ENCODE data around the gene DOCK4. TPM values are rescaled to one million over a fixed set of nuclear protein-coding genes. Genes with fewer than 3 reads are reported as not detected.

Gene DOCK4
- total RNA-seq, 6 experiments from 2014 or later: 9.4 to 29.9 (median 22.8) TPM

- no peak overlapping the region for H3K4me3 ChIP-seq
- H3K4me1 ChIP-seq: no peaks in the 10 kb centered on the region
- DNase-seq (no peak), ATAC-seq (no peak)
- H3K27me3 ChIP-seq: no peaks in the 10 kb centered on the region
- H3K9me3 ChIP-seq: no peaks in the 10 kb centered on the region
- TF ChIP-seq POLR2A (IDR thresholded peaks at IDR 0.05) (no peak), CTCF (IDR thresholded peaks at IDR 0.05) (no peak)
- 60% methylated on average over 8 of the region's 8 CpGs for WGBS (ENCODE audit: insufficient coverage, low coverage, low lambda C conversion rate, missing lambda C conversion rate)
- no peaks in the 10 kb centered on the region for H3K36me3 ChIP-seq
- intact Hi-C loops (cut with DNase I): no loop called here
- H3K27ac ChIP-seq: no peak overlapping the region
Measured at GRCh38 chr7:111682588-111683340, 523.4 kb downstream of the DOCK4 start.

- Histone ChIP-seq H3K9me3 (no peaks in the 10 kb centered on the region), H3K4me1 (no peaks in the 10 kb centered on the region), H3K27me3 (no peaks in the 10 kb centered on the region), H3K27ac (no peak overlapping the region), H3K36me3 (no peaks in the 10 kb centered on the region), H3K4me3 (no peak overlapping the region)
- TF ChIP-seq POLR2A (IDR thresholded peaks at IDR 0.05): no peak
- no peak for TF ChIP-seq CTCF (IDR thresholded peaks at IDR 0.05)
- ATAC-seq (no peak), DNase-seq (no peak)
- WGBS (ENCODE audit: insufficient coverage, low coverage, low lambda C conversion rate, missing lambda C conversion rate): 84% methylated on average over 3 of the region's 3 CpGs
- intact Hi-C loops (cut with DNase I): no loop called here
Measured at GRCh38 chr7:111681242-111681641, 525.0 kb downstream of the DOCK4 start.

- intact Hi-C loops (cut with DNase I): no loop called here
- 44% methylated on average over 2 of the region's 2 CpGs for WGBS (ENCODE audit: insufficient coverage, low coverage, low lambda C conversion rate, missing lambda C conversion rate)
Measured at GRCh38 chr7:111678986-111679385, 527.2 kb downstream of the DOCK4 start.

GRCh38 chr7:111678281-111678680 is 527.9 kb downstream of the DOCK4 start:
- ATAC-seq: no peak
- DNase-seq: no peak
- H3K36me3 ChIP-seq: no peaks in the 10 kb centered on the region
- 21% methylated on average over 3 of the region's 3 CpGs for WGBS (ENCODE audit: insufficient coverage, low coverage, low lambda C conversion rate, missing lambda C conversion rate)
- H3K27me3 ChIP-seq: no peaks in the 10 kb centered on the region
- intact Hi-C loops (cut with DNase I): no loop called here
- no peaks in the 10 kb centered on the region for H3K9me3 ChIP-seq
- no peaks in the 10 kb centered on the region for H3K4me1 ChIP-seq
- H3K4me3 ChIP-seq: no peak overlapping the region
- H3K27ac ChIP-seq: no peak overlapping the region
- TF ChIP-seq CTCF (IDR thresholded peaks at IDR 0.05): no peak
- TF ChIP-seq POLR2A (IDR thresholded peaks at IDR 0.05): no peak

More at GRCh38 chr7:111678986-111679385, 527.2 kb downstream of the DOCK4 start:
- TF ChIP-seq CTCF (IDR thresholded peaks at IDR 0.05): no peak
- no peak for TF ChIP-seq POLR2A (IDR thresholded peaks at IDR 0.05)
- H3K9me3 ChIP-seq: no peaks in the 10 kb centered on the region
- no peak overlapping the region for H3K4me3 ChIP-seq
- no peaks in the 10 kb centered on the region for H3K4me1 ChIP-seq
- no peaks in the 10 kb centered on the region for H3K36me3 ChIP-seq
- ATAC-seq (no peak), DNase-seq (no peak)
- H3K27me3 ChIP-seq: no peaks in the 10 kb centered on the region
- no peak overlapping the region for H3K27ac ChIP-seq
